B cell (primary cell): Measurements from ENCODE around the gene NPNT. TPM values are rescaled to one million over a fixed set of nuclear protein-coding genes. Genes with fewer than 3 reads are reported as not detected.

ENCODE experiments used
- ATAC-seq: fragments of 200-7000 bp; cut with Tn5 transposase; one replicate; pipeline ENCODE4 v1.10.0; 2021; ENCODE audit warnings: low read depth, mild to moderate bottlenecking, moderate number of reproducible peaks, moderate library complexity
- CTCF ChIA-PET: fragments of 350-600 bp; sonication (Branson Sonifier 250); formaldehyde crosslinking; loops from one replicate; lab custom pipeline; 2021; ENCODE audit warnings: antibody characterized with exemption, inconsistent platforms; lab: Charles Lee
- POLR2A ChIA-PET: fragments of 350-600 bp; sonication (Branson Sonifier 250); formaldehyde crosslinking; loops from one replicate; lab custom pipeline; 2021; ENCODE audit warnings: antibody characterized with exemption; lab: Charles Lee
- DNase-seq: peaks from one replicate; pipeline ENCODE4 v3.0.0; 2013
- H2AFZ ChIP-seq: 2 replicates; pipeline ENCODE4 v1.6.1; 2012; ENCODE audit warnings: mild to moderate bottlenecking, low read depth, low read length; ENCODE audit not compliant: insufficient read depth, poor library complexity, severe bottlenecking
- H3K27ac ChIP-seq, 2 donors: 1 replicate in 1 of 2; 2 replicates in 1 of 2; pipeline ENCODE4 v1.5.1; 2012 to 2013; ENCODE audit warnings: low read length in 2 of 2, mild to moderate bottlenecking in 2 of 2, moderate library complexity in 1 of 2
- H3K27me3 ChIP-seq, 4 experiments: fragments of 200-600 bp in 1 of 4; sonication (generic) in 1 of 4; replicated peaks in 1 of 4; 1 replicate in 2 of 4; 2 replicates in 2 of 4; pipeline versions ENCODE4 v1.6.1 to v1.7.0; 2013 to 2016; ENCODE audit warnings: low read length in 3 of 4, mild to moderate bottlenecking in 2 of 4, mixed read lengths in 1 of 4, moderate library complexity in 1 of 4; ENCODE audit not compliant: insufficient read depth in 4 of 4, control insufficient read depth in 3 of 4; ENCODE audit errors: control extremely low read depth in 1 of 4
- H3K36me3 ChIP-seq, 2 experiments: replicated peaks in 1 of 2; 1 replicate in 1 of 2; 2 replicates in 1 of 2; pipeline versions ENCODE4 v1.6.1 to v1.7.1; 2013; ENCODE audit warnings: low read length in 1 of 2; ENCODE audit not compliant: insufficient read depth in 2 of 2, control insufficient read depth in 1 of 2; ENCODE audit errors: control extremely low read depth in 1 of 2, extremely low read depth in 1 of 2
- H3K4me1 ChIP-seq, 2 donors: fragments of 200-600 bp in 1 of 2; sonication (generic) in 1 of 2; 1 replicate in 1 of 2; 2 replicates in 1 of 2; pipeline versions ENCODE4 v1.5.1 to v1.6.1; 2013 to 2017; ENCODE audit warnings: low read length in 2 of 2; ENCODE audit not compliant: control insufficient read depth in 2 of 2, insufficient read depth in 2 of 2
- H3K4me2 ChIP-seq: replicated peaks from 2 replicates; pipeline ENCODE3; 2012; ENCODE audit warnings: mild to moderate bottlenecking, low read depth, low read length; ENCODE audit not compliant: poor library complexity, severe bottlenecking
- H3K4me3 ChIP-seq, 5 experiments: fragments of 200-600 bp in 1 of 5; sonication (generic) in 1 of 5; 1 replicate in 3 of 5; 2 replicates in 2 of 5; pipeline versions ENCODE4 v1.5.1 to v1.7.0; 2011 to 2016; ENCODE audit warnings: low read length in 4 of 5, mild to moderate bottlenecking in 4 of 5, low read depth in 2 of 5, control low read depth in 1 of 5, moderate library complexity in 1 of 5; ENCODE audit not compliant: insufficient read depth in 1 of 5; ENCODE audit errors: control extremely low read depth in 1 of 5, extremely low read depth in 1 of 5
- H3K79me2 ChIP-seq: fragments of 200-600 bp; sonication (generic); one replicate; pipeline ENCODE4 v1.6.0; 2016; ENCODE audit warnings: low read length; ENCODE audit not compliant: control insufficient read depth, insufficient read depth
- H3K9ac ChIP-seq: fragments of 200-600 bp; sonication (generic); 2 replicates; pipeline ENCODE4 v1.6.1; 2017; ENCODE audit warnings: mild to moderate bottlenecking, low read length, moderate library complexity
- H3K9me3 ChIP-seq, 3 donors: one replicate each; pipeline versions ENCODE4 v1.6.1 to v1.7.1; 2013; ENCODE audit warnings: low read length in 2 of 3; ENCODE audit not compliant: control insufficient read depth in 2 of 3, insufficient read depth in 1 of 3; ENCODE audit errors: control extremely low read depth in 1 of 3
- H4K20me1 ChIP-seq: 2 replicates; pipeline ENCODE4 v1.6.0; 2012; ENCODE audit warnings: mild to moderate bottlenecking, low read length; ENCODE audit not compliant: insufficient read depth, control insufficient read depth, poor library complexity, severe bottlenecking
- H3K27ac Mint-ChIP-seq: one replicate; pipeline ENCODE4 v1.8.0; 2021; ENCODE audit warnings: mixed read lengths
- H3K27me3 Mint-ChIP-seq: one replicate; pipeline ENCODE4 v1.8.0; 2021; ENCODE audit warnings: mixed read lengths
- H3K4me1 Mint-ChIP-seq: one replicate; pipeline ENCODE4 v1.8.0; 2021; ENCODE audit warnings: mixed read lengths
- H3K4me3 Mint-ChIP-seq: one replicate; pipeline ENCODE4 v1.8.0; 2021; ENCODE audit warnings: mixed read lengths
- H3K9me3 Mint-ChIP-seq: one replicate; pipeline ENCODE4 v1.8.0; 2022; ENCODE audit warnings: mixed read lengths; ENCODE audit not compliant: insufficient read depth
- CTCF ChIP-seq: fragments of 200-600 bp; IDR thresholded peaks from one replicate; pipeline ENCODE4 v1.8.0; 2022; ENCODE audit warnings: antibody characterized with exemption, mild to moderate bottlenecking
- EZH2 ChIP-seq: IDR thresholded peaks from 2 replicates; pipeline ENCODE4 v1.6.1; 2012; ENCODE audit warnings: borderline replicate concordance, low read depth, mild to moderate bottlenecking, moderate library complexity, low read length; ENCODE audit not compliant: insufficient read depth, poor library complexity, severe bottlenecking
- WGBS: methylation state at CpG from one replicate; pipeline ENCODE4 v1.1.5; 2013; ENCODE audit warnings: missing lambda C conversion rate; ENCODE audit not compliant: insufficient coverage; 5-methylcytosine and 5-hydroxymethylcytosine counted together
- intact Hi-C: fragments of 100-400 bp; cut with micrococcal nuclease; formaldehyde crosslinking; loops from one replicate; pipeline ENCODE4 v1.10.0; 2022
- polyA plus RNA-seq: library from polyadenylated mRNA; depleted of rRNA; stranded (reverse); fragments of >200 nt; gene quantifications from 2 replicates; pipeline ENCODE4 v1.2.3, GENCODE V29; 2012
- total RNA-seq, 2 donors: library from RNA; stranded (reverse); fragments of 120-200 nt in 1 of 2; gene quantifications; 1 replicate in 1 of 2; 2 replicates in 1 of 2; pipeline versions ENCODE4 v1.2.3 to v1.2.4, GENCODE V29; 2013 to 2022

NPNT gene
- total and polyA plus RNA-seq, 2 donors (not counting 1 experiment from before 2014, with no cell fraction given): not detected

GRCh38 chr4:105956569-105956968 is 61.3 kb downstream of the NPNT start:
- intact Hi-C loops: no loop called here
- Histone ChIP-seq H3K27me3 (no peaks in the 10 kb centered on the region), H3K9me3 (no peaks in the 10 kb centered on the region), H3K36me3 (no peaks in the 10 kb centered on the region), H3K27ac (no peak overlapping the region), H3K9ac (no peak overlapping the region), H3K4me1 (no peaks in the 10 kb centered on the region), H3K4me3 (no peak overlapping the region), H3K79me2 (no peaks in the 10 kb centered on the region), H4K20me1 (no peaks in the 10 kb centered on the region), H3K4me2 (no peak overlapping the region), H2AFZ (no peak overlapping the region)
- 80% methylated on average over 1 of the region's 4 CpGs for WGBS
- TF ChIP-seq CTCF: no peak
- no peak for TF ChIP-seq EZH2
- ATAC-seq (no peak), DNase-seq (no peak)
- POLR2A ChIA-PET: no interaction called here
- Mint-ChIP-seq H3K9me3 (no peaks in the 10 kb centered on the region), H3K27me3 (no peaks in the 10 kb centered on the region), H3K4me1 (no peaks in the 10 kb centered on the region), H3K27ac (no peak overlapping the region), H3K4me3 (no peak overlapping the region)
- CTCF ChIA-PET: no interaction called here

GRCh38 chr4:105957680-105958079 is 62.4 kb downstream of the NPNT start:
- H3K36me3 ChIP-seq: no peaks in the 10 kb centered on the region
- Mint-ChIP-seq H3K27ac (no peak overlapping the region), H3K27me3 (peaks cover 6% of the 10 kb centered on the region), H3K4me3 (no peak overlapping the region), H3K4me1 (no peaks in the 10 kb centered on the region), H3K9me3 (no peaks in the 10 kb centered on the region)
- intact Hi-C loops: no loop called here
- DNase-seq: no peak
- H3K4me2 ChIP-seq: no peak overlapping the region
- H3K4me3 ChIP-seq: no peak overlapping the region
- ATAC-seq: no peak
- no peak overlapping the region for H3K9ac ChIP-seq
- no peak overlapping the region for H2AFZ ChIP-seq
- ChIA-PET POLR2A (no interaction called here), CTCF (no interaction called here)
- no peaks in the 10 kb centered on the region for H3K79me2 ChIP-seq
- no peaks in the 10 kb centered on the region for H3K27me3 ChIP-seq
- no peaks in the 10 kb centered on the region for H3K9me3 ChIP-seq
- no peak for TF ChIP-seq CTCF
- TF ChIP-seq EZH2: no peak
- H4K20me1 ChIP-seq: no peaks in the 10 kb centered on the region
- H3K27ac ChIP-seq: no peak overlapping the region
- WGBS: 87% methylated on average over 2 of the region's 4 CpGs
- H3K4me1 ChIP-seq: no peaks in the 10 kb centered on the region
